SW480 (cell line): ENCODE measurements around the gene GCNT2.
A peak's percentile ranks its signal among the peaks of the same experiment; 100 is the strongest.
"Not testable (repeated sequence)": the region's sequence is repeated elsewhere in the genome, so short reads cannot be mapped to it uniquely, and the experiment has no call there.

Experiments used
- DNase-seq: peaks from one replicate; pipeline ENCODE4 v3.0.0-alpha.2; 2016; ENCODE audit warnings: low spot score

The GCNT2 gene

GRCh38 chr6:10521104-10521808 is at the start of gene GCNT2:
TSS of gene GCNT2 (plus strand) at chr6:10521351. CDS start at chr6:10528912, 7,561 bp downstream.
- DNase-seq, result no peak

GRCh38 chr6:10472634-10473033 is 48.5 kb upstream of the GCNT2 start:
- DNase-seq, result no peak

- DNase-seq, result peak; percentile 32
Observed at GRCh38 chr6:10478187-10479040, 42.7 kb upstream of the GCNT2 start.

- no peak for DNase-seq
Observed at GRCh38 chr6:10479939-10480700, 41.0 kb upstream of the GCNT2 start.

GRCh38 chr6:10481101-10481500 is 40.0 kb upstream of the GCNT2 start:
- DNase-seq, result no peak

GRCh38 chr6:10482636-10483257 is 38.4 kb upstream of the GCNT2 start:
- no peak for DNase-seq

- DNase-seq, result no peak
Observed at GRCh38 chr6:10484912-10485311, 36.2 kb upstream of the GCNT2 start.

GRCh38 chr6:10485406-10485805 is 35.7 kb upstream of the GCNT2 start:
- DNase-seq, result no peak

- no peak for DNase-seq
Observed at GRCh38 chr6:10486215-10486614, 34.9 kb upstream of the GCNT2 start.

GRCh38 chr6:10486944-10487588 is 34.1 kb upstream of the GCNT2 start:
- DNase-seq, result not testable (repeated sequence)

- DNase-seq, result no peak
Observed at GRCh38 chr6:10487668-10488327, 33.4 kb upstream of the GCNT2 start.

- DNase-seq, result no peak
Observed at GRCh38 chr6:10491463-10491862, 29.7 kb upstream of the GCNT2 start.

- DNase-seq, result not testable (repeated sequence)
Observed at GRCh38 chr6:10491905-10492304, 29.2 kb upstream of the GCNT2 start.

GRCh38 chr6:10495029-10495428 is 26.1 kb upstream of the GCNT2 start:
- DNase-seq, result no peak

GRCh38 chr6:10505529-10505928 is 15.6 kb upstream of the GCNT2 start:
- no peak for DNase-seq

GRCh38 chr6:10507298-10507697 is 13.9 kb upstream of the GCNT2 start:
- no peak for DNase-seq

GRCh38 chr6:10507715-10508114 is 13.4 kb upstream of the GCNT2 start:
- no peak for DNase-seq

GRCh38 chr6:10510592-10511367 is 10.4 kb upstream of the GCNT2 start:
- peak; percentile 51 for DNase-seq

GRCh38 chr6:10511477-10511876 is 9.7 kb upstream of the GCNT2 start:
- DNase-seq, result no peak

GRCh38 chr6:10513544-10513943 is 7.6 kb upstream of the GCNT2 start:
- no peak for DNase-seq
